GM21515 (cell line): Measurements from ENCODE around the gene ABCA5.

Source experiments
- ATAC-seq: cut with Tn5 transposase; IDR thresholded peaks from one replicate; pipeline ENCODE4 v1.9.1; 2021; ENCODE audit not compliant: unreplicated experiment

The ABCA5 gene, protein sequence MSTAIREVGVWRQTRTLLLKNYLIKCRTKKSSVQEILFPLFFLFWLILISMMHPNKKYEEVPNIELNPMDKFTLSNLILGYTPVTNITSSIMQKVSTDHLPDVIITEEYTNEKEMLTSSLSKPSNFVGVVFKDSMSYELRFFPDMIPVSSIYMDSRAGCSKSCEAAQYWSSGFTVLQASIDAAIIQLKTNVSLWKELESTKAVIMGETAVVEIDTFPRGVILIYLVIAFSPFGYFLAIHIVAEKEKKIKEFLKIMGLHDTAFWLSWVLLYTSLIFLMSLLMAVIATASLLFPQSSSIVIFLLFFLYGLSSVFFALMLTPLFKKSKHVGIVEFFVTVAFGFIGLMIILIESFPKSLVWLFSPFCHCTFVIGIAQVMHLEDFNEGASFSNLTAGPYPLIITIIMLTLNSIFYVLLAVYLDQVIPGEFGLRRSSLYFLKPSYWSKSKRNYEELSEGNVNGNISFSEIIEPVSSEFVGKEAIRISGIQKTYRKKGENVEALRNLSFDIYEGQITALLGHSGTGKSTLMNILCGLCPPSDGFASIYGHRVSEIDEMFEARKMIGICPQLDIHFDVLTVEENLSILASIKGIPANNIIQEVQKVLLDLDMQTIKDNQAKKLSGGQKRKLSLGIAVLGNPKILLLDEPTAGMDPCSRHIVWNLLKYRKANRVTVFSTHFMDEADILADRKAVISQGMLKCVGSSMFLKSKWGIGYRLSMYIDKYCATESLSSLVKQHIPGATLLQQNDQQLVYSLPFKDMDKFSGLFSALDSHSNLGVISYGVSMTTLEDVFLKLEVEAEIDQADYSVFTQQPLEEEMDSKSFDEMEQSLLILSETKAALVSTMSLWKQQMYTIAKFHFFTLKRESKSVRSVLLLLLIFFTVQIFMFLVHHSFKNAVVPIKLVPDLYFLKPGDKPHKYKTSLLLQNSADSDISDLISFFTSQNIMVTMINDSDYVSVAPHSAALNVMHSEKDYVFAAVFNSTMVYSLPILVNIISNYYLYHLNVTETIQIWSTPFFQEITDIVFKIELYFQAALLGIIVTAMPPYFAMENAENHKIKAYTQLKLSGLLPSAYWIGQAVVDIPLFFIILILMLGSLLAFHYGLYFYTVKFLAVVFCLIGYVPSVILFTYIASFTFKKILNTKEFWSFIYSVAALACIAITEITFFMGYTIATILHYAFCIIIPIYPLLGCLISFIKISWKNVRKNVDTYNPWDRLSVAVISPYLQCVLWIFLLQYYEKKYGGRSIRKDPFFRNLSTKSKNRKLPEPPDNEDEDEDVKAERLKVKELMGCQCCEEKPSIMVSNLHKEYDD (N-terminal part only)

GRCh38 chr17:69327060-69327831 lies at the start of gene ABCA5:
Gene ABCA5, minus strand, starts transcription at chr17:69327133. Its CDS starts 12,718 bp downstream, at chr17:69314415.
- ATAC-seq, result peak; percentile 97

DNA sequence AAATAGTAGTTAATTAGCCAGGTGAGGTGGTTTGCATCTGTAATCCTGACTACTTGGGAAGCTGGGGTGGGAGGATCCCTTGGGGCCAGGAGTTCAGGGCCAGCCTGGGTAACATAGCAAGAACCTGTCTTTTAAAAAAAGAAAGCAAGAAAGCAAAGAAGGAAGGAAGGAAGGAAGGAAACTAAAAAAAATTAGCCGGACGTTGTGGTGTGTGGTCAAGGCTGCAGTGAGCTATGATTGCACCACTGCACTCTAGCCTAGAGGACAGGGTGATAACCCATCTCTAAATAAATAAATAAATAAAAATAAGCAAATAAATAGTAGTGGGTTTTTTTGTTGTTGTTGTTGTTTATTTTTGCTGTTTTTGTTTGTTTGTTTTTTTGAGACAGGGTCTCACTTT lies 48.3 kb upstream of the ABCA5 start:
- no peak for ATAC-seq

DNA sequence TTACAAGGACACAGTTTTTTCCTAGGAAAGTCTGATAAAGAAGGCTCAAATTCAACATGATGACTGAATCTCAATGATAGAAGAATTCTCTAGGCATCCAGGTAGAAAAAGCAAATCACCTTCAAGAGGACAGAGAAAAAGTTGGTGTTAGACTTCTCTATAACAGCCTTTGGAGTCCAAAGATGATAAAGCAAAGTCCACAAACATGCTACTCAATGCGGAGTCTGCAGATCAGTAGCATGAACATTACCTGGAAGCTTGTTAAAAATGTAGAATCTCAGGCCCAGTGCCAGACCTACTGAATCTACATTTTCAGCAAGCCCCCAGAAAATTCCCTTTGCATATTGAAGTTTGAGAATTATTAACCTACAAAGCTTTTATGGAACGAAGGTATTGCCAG lies 46.1 kb upstream of the ABCA5 start:
- ATAC-seq, result no peak

DNA sequence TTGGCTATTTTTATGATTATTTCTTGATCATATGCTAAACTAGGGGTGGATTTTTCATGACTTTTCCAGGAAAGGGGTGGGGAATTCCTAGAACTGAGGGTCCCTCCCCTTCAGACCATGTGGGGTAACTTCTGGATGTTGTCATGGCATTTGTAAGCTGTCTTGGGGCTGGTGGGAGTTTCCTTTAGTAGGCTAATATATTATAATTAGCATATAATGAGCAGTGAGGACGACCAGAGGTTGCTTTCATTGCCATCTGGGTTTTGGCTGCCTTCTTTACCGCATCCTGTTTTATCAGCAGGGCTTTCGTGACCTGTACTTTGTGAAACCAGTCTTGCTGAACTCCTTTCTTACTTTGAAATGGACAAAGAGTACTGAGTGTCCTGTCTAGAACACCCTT lies 40.4 kb upstream of the ABCA5 start:
- peak; percentile 87 for ATAC-seq

GRCh38 chr17:69363488-69364210 lies 36.7 kb upstream of the ABCA5 start:
- no peak for ATAC-seq

- ATAC-seq, result no peak
These were observed 34.2 kb upstream of the ABCA5 start for GRCh38 chr17:69361156-69361555.

DNA sequence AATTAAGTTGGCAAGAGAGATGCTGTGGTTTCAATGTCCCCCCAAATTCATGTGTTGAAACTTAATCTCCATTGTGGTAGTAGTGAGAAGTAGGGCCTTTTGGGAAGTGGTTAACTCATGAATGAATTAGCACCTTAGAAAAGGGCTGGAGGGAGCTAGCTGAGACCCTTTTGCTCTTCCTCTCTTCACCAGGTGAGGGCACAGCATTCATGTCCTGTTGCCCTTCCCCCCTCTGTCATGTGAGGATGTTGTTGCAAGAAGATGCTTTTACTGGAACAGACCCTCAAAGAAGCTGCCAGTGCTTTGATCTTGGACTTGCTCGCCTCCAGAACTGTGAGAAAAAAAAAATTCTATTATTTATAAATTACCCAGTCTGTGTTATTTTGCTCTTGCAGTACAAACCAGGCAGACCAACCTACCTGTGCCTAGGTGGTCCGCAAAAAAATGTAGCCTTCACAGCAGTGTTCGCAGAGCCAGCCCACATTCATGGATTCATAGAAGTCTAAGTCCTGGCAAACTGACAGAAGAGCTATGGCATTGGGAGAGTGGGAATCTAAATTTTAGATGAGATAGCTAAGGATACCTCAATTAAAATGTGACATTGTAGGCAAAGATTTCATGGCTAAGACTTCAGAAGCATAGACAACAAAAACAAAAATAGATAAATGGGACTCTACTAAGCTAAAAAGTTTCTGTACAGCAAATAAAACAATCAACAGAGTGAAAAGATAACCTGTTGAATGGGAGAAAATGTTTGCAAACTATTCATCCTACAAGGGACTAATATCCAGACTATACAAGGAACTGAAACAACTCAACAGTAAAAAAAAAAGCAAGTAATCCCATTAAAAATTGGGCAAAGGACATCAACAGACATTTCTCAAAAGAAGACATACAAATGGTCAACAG lies 32.0 kb upstream of the ABCA5 start:
- ATAC-seq, result no peak

DNA sequence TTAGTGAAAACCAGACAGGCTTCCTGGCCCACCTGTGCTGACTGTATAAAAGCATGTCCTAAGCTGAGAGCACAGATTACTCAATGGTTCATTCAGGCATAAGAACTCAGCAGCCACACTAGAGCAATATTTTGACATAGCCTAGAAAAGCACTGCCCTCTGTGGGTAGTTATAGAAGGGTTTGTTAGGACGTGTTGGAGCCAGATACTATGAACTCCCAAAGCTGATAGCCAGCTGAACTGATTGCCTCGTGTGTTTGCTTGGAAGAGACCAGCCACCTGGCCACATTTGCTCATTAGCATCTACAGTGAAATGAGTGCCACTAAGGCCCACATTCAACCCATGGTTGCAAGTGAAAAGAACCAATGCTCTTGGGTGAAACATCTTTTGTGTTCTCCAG lies 30.8 kb upstream of the ABCA5 start:
- ATAC-seq, result no peak

GRCh38 chr17:69356625-69357024 lies 29.7 kb upstream of the ABCA5 start:
- no peak for ATAC-seq

- ATAC-seq, result no peak
These were observed 24.0 kb upstream of the ABCA5 start for GRCh38 chr17:69350911-69351310.

- ATAC-seq, result no peak
These were observed 21.5 kb upstream of the ABCA5 start for GRCh38 chr17:69348429-69348828.

DNA sequence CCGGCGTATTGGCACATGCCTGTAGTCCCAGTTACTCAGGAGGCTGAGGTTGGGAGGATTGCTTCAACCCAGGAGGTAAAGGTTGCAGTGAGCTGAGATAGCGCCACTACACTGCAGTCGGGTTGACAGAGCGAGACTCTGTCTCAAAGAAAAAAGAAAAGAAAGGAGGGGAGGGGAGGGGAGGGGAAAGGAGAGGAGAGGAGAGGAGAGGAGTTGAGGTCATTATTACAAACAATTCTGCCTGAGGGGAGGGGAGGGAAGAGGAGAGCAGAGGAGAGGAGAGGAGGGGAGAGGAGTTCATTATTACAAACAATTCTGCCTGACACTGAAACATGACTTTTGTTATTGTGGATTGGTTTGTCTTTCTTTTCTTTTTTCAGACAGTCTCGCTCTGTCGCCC lies 19.8 kb upstream of the ABCA5 start:
- no peak for ATAC-seq

GRCh38 chr17:69344939-69345338 lies 18.0 kb upstream of the ABCA5 start:
- no peak for ATAC-seq

GRCh38 chr17:69342896-69343644 lies 16.1 kb upstream of the ABCA5 start:
- no peak for ATAC-seq

GRCh38 chr17:69339937-69340336 lies 13.0 kb upstream of the ABCA5 start:
- ATAC-seq, result no peak

- ATAC-seq, result no peak
These were observed 10.1 kb upstream of the ABCA5 start for GRCh38 chr17:69336996-69337395.

DNA sequence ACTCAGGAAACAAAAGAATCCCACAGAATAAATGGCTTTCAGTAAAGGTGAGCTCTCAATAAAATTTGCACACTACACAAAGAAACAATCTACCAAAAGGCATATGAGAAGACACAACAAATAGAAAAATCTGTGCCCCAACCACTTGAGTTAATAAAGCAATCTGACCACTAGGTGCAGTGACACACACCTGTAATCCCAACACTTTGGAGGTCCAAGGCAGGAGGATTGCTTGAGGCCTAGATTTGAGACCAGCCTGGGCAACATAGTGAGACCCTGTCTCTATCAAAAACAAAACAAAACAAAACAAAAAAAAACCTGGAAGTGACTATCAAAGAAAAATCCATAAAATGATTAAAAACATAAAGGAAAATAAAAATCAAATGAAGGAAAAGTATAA lies 9.6 kb upstream of the ABCA5 start:
- ATAC-seq, result no peak

- no peak for ATAC-seq
These were observed 8.1 kb upstream of the ABCA5 start for GRCh38 chr17:69335058-69335457.
